ENCODE data around the gene KCNS1.

DNA sequence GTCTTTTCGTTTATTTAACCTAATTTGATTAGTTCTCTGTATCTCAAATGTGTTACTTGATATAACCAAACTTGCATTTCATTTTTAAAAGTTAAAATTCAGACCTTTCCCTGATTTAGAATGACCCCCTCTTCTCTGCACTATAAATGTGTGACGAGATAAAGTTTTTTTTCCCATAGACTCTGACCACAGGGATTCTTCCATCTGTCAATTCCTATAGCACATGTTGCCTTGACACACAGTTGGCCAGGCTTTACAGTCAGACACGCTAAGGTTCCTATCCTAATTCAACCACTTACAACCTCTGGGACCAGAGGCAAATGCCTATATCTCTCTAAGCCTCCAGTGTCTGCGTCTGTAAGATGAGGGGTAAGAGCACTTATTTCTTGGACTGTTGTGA lies 40.6 kb downstream of the KCNS1 start:
- TF ChIP-seq CTCF (IDR thresholded peaks at IDR 0.05; ENCODE audit: insufficient read depth, low read depth, low read length) (no peak), EZH2 (IDR thresholded peaks at IDR 0.05; ENCODE audit: insufficient read depth, low read length) (no peak)
